ENCODE data around the gene MLKL.

DNA sequence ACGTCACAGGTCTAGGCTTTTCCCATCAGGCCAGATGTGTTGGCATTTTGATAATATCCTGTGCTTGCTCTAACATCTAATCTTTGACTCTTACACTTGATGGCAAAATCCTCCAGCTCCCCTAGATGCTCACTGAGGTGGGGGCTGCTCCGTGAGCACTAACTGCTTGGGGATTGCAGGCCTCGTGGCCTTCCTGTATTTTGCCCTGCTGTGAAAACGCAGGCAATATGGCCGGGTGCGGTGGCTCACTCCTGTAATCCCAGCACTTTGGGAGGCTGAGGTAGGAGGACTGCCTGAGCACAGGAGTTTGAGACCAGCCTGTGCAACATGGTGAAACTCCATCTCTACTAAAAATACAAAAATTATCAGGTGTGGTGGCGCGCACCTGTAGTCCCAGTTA, 9.7 kb upstream of the MLKL start:
- TF ChIP-seq, protein P1, sequence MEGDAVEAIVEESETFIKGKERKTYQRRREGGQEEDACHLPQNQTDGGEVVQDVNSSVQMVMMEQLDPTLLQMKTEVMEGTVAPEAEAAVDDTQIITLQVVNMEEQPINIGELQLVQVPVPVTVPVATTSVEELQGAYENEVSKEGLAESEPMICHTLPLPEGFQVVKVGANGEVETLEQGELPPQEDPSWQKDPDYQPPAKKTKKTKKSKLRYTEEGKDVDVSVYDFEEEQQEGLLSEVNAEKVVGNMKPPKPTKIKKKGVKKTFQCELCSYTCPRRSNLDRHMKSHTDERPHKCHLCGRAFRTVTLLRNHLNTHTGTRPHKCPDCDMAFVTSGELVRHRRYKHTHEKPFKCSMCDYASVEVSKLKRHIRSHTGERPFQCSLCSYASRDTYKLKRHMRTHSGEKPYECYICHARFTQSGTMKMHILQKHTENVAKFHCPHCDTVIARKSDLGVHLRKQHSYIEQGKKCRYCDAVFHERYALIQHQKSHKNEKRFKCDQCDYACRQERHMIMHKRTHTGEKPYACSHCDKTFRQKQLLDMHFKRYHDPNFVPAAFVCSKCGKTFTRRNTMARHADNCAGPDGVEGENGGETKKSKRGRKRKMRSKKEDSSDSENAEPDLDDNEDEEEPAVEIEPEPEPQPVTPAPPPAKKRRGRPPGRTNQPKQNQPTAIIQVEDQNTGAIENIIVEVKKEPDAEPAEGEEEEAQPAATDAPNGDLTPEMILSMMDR (IDR thresholded peaks at IDR 0.05; ENCODE audit: low read depth, low read length), result no peak
- no peak for TF ChIP-seq EZH2phosphoT487 (IDR thresholded peaks at IDR 0.05; ENCODE audit: low read depth)

Data from OCI-LY3 (cell line).